HS-27A (cell line): Measurements from ENCODE around the gene NAALADL2.
"Not testable (repeated sequence)": the region's sequence is repeated elsewhere in the genome, so short reads cannot be mapped to it uniquely, and the experiment has no call there.

Source experiments
- DNase-seq: peaks from one replicate; pipeline ENCODE4 v3.0.0-alpha.2; 2012; ENCODE audit warnings: low read depth, missing footprints

Gene NAALADL2

GRCh38 chr3:175486255-175486654 lies 627.1 kb downstream of the NAALADL2 start:
- no peak for DNase-seq

- no peak for DNase-seq
Measured at GRCh38 chr3:175489406-175489805, 630.3 kb downstream of the NAALADL2 start.

- no peak for DNase-seq
Measured at GRCh38 chr3:175493301-175493700, 634.2 kb downstream of the NAALADL2 start.

- no peak for DNase-seq
Measured at GRCh38 chr3:175495331-175495730, 636.2 kb downstream of the NAALADL2 start.

GRCh38 chr3:175502155-175502554 lies 643.0 kb downstream of the NAALADL2 start:
- DNase-seq, result no peak

GRCh38 chr3:175511219-175511785 lies 652.2 kb downstream of the NAALADL2 start:
- DNase-seq, result no peak

- no peak for DNase-seq
Measured at GRCh38 chr3:175512700-175513099, 653.6 kb downstream of the NAALADL2 start.

- DNase-seq, result no peak
Measured at GRCh38 chr3:175518459-175518858, 659.3 kb downstream of the NAALADL2 start.

GRCh38 chr3:175521406-175521805 lies 662.3 kb downstream of the NAALADL2 start:
- DNase-seq, result no peak

- no peak for DNase-seq
Measured at GRCh38 chr3:175526191-175526590, 667.1 kb downstream of the NAALADL2 start.

- DNase-seq, result no peak
Measured at GRCh38 chr3:175526609-175527280, 667.6 kb downstream of the NAALADL2 start.

GRCh38 chr3:175528693-175529092 lies 669.6 kb downstream of the NAALADL2 start:
- DNase-seq, result not testable (repeated sequence)

GRCh38 chr3:175535351-175535750 lies 676.2 kb downstream of the NAALADL2 start:
- DNase-seq, result no peak

- no peak for DNase-seq
Measured at GRCh38 chr3:175546115-175546514, 687.0 kb downstream of the NAALADL2 start.

GRCh38 chr3:175552929-175553328 lies 693.8 kb downstream of the NAALADL2 start:
- DNase-seq, result no peak

- no peak for DNase-seq
Measured at GRCh38 chr3:175554801-175555200, 695.7 kb downstream of the NAALADL2 start.

- no peak for DNase-seq
Measured at GRCh38 chr3:175558261-175558660, 699.1 kb downstream of the NAALADL2 start.

GRCh38 chr3:175564363-175564762 lies 705.2 kb downstream of the NAALADL2 start:
- DNase-seq, result no peak

- DNase-seq, result no peak
Measured at GRCh38 chr3:175571096-175571495, 712.0 kb downstream of the NAALADL2 start.

- DNase-seq, result no peak
Measured at GRCh38 chr3:175573226-175573625, 714.1 kb downstream of the NAALADL2 start.

- DNase-seq, result no peak
Measured at GRCh38 chr3:175580318-175580717, 721.2 kb downstream of the NAALADL2 start.

GRCh38 chr3:175585898-175586297 lies 726.8 kb downstream of the NAALADL2 start:
- DNase-seq, result peak; percentile 55

GRCh38 chr3:175590745-175591144 lies 731.6 kb downstream of the NAALADL2 start:
- DNase-seq, result no peak

GRCh38 chr3:175591375-175591774 lies 732.2 kb downstream of the NAALADL2 start:
- DNase-seq, result no peak
